ENCODE results near the gene COL13A1. TPM values are rescaled to one million over a fixed set of nuclear protein-coding genes. Genes with fewer than 3 reads are reported as not detected.

Gene COL13A1
- total RNA-seq, 1 experiment from 2014 or later = 5.9 TPM

DNA sequence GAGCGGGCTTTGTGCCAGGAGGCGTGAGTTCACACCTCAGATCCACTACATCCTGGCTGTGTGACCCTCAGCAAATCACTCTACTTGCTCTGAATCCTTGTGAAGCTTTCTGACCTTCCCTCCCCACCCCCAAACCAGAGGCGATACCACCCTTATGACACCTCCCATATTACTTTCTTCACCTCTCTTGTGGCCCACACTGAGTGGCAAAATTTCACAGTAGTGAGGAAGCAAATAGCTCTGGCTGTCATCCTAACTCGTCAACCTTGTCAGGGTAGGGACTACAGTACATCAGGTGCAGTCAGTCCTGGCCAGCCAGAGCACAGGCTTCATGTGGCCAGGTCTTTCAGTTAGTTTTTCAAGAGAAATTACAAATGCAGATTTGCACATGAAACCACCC, 19.1 kb downstream of the COL13A1 start (continued):
- no peak for TF ChIP-seq JUND (IDR thresholded peaks at IDR 0.05)
- TF ChIP-seq ATF3 (IDR thresholded peaks at IDR 0.05) = no peak
- no peak for TF ChIP-seq MAX (IDR thresholded peaks at IDR 0.05)
- no peak for TF ChIP-seq EZH2 (IDR thresholded peaks at IDR 0.05)
- TF ChIP-seq POLR2AphosphoS5 (IDR thresholded peaks at IDR 0.05; ENCODE audit: low read depth, low read length) = no peak

GRCh38 chr10:69825604-69826003, 23.9 kb downstream of the COL13A1 start:
- RAD21 ChIA-PET (ENCODE audit: low non-redundant PET in 1 of 2, low total read pairs in 2 of 2, uncharacterized antibody in 2 of 2, unreplicated experiment in 2 of 2) = no interaction called here
- Histone ChIP-seq H3K79me2 (ENCODE audit: insufficient read depth, low read length) (no peaks in the 10 kb centered on the region), H3K4me3 (replicated peaks in 1 of 2; ENCODE audit: low read depth in 1 of 2, low read length in 2 of 2) (no peak overlapping the region), H4K20me1 (ENCODE audit: insufficient read depth) (no peaks in the 10 kb centered on the region), H3K27me3 (ENCODE audit: insufficient read depth, low read length) (no peaks in the 10 kb centered on the region), H3K9ac (ENCODE audit: low read length) (no peak overlapping the region), H3K9me3 (ENCODE audit: control insufficient read depth in 1 of 2, insufficient read depth in 1 of 2, low read depth in 1 of 2, low read length in 2 of 2) (no peaks in the 10 kb centered on the region), H3K27ac (ENCODE audit: low read depth, low read length) (no peak overlapping the region), H3K4me2 (ENCODE audit: low read length) (no peak overlapping the region), H3K36me3 (ENCODE audit: control insufficient read depth in 1 of 2, insufficient read depth in 2 of 2, low read length in 2 of 2) (no peaks in the 10 kb centered on the region), H3K9me2 (ENCODE audit: insufficient read depth) (no peaks in the 10 kb centered on the region), H3K4me1 (ENCODE audit: control insufficient read depth in 1 of 2, insufficient read depth in 2 of 2, low read length in 2 of 2) (peaks cover 0 to under 1% of the 10 kb centered on the region in 2 experiments; a peak in 1 of 4 replicates), H2AFZ (ENCODE audit: low read depth, low read length, poor library complexity, severe bottlenecking) (no peak overlapping the region)
- no peak for DNase-seq (ENCODE audit: low read depth, low spot score)
- CTCF ChIA-PET = no interaction called here
- no TSS peak for BruUV-seq (replicated peaks)
- TF ChIP-seq CEBPB (IDR thresholded peaks at IDR 0.05; ENCODE audit: low read depth) (no peak), ATF3 (IDR thresholded peaks at IDR 0.05) (no peak), SRF (IDR thresholded peaks at IDR 0.05; ENCODE audit: low read depth) (no peak), REST (IDR thresholded peaks at IDR 0.05; ENCODE audit: low read depth) (no peak), FOSL1 (IDR thresholded peaks at IDR 0.05; ENCODE audit: low read depth) (no peak), SIN3A (IDR thresholded peaks at IDR 0.05; ENCODE audit: low read depth) (no peak), SP1 (IDR thresholded peaks at IDR 0.05; ENCODE audit: low read depth) (no peak), RAD21 (IDR thresholded peaks at IDR 0.05; ENCODE audit: low read depth) (no peak), EZH2 (IDR thresholded peaks at IDR 0.05) (no peak), POLR2A (IDR thresholded peaks at IDR 0.05; ENCODE audit: borderline replicate concordance, extremely low read depth, insufficient read depth, insufficient read length) (no peak), CTCF (IDR thresholded peaks at IDR 0.05 in 2 of 3, conservative IDR thresholded peaks at IDR 0.05 in 1 of 3; ENCODE audit: borderline replicate concordance in 1 of 3, insufficient read depth in 1 of 3, low read depth in 2 of 3, low read length in 2 of 3) (no peak), ZFX (IDR thresholded peaks at IDR 0.05) (no peak), ZNF274 (IDR thresholded peaks at IDR 0.05; ENCODE audit: low read depth, low read length) (no peak), CBX3 (IDR thresholded peaks at IDR 0.05; ENCODE audit: low read depth) (no peak), ELF1 (IDR thresholded peaks at IDR 0.05; ENCODE audit: borderline replicate concordance, low read depth) (no peak), YY1 (IDR thresholded peaks at IDR 0.05; ENCODE audit: extremely low read depth, insufficient replicate concordance, low read depth, low read length) (no peak)
- ATAC-seq = no peak
- intact Hi-C loops (cut with micrococcal nuclease) = no loop called here
- POLR2A ChIA-PET = no interaction called here
